CD4-positive, alpha-beta T cell treated with Interleukin-17A for 4 hours (primary cell): ENCODE results near the gene MRTFB.
"Not testable (repeated sequence)": the region's sequence is repeated elsewhere in the genome, so short reads cannot be mapped to it uniquely, and the experiment has no call there.

Experiments
- DNase-seq: peaks from one replicate; pipeline ENCODE4 v3.0.0-alpha.2; 2020; ENCODE audit warnings: mixed read lengths

The MRTFB gene, protein sequence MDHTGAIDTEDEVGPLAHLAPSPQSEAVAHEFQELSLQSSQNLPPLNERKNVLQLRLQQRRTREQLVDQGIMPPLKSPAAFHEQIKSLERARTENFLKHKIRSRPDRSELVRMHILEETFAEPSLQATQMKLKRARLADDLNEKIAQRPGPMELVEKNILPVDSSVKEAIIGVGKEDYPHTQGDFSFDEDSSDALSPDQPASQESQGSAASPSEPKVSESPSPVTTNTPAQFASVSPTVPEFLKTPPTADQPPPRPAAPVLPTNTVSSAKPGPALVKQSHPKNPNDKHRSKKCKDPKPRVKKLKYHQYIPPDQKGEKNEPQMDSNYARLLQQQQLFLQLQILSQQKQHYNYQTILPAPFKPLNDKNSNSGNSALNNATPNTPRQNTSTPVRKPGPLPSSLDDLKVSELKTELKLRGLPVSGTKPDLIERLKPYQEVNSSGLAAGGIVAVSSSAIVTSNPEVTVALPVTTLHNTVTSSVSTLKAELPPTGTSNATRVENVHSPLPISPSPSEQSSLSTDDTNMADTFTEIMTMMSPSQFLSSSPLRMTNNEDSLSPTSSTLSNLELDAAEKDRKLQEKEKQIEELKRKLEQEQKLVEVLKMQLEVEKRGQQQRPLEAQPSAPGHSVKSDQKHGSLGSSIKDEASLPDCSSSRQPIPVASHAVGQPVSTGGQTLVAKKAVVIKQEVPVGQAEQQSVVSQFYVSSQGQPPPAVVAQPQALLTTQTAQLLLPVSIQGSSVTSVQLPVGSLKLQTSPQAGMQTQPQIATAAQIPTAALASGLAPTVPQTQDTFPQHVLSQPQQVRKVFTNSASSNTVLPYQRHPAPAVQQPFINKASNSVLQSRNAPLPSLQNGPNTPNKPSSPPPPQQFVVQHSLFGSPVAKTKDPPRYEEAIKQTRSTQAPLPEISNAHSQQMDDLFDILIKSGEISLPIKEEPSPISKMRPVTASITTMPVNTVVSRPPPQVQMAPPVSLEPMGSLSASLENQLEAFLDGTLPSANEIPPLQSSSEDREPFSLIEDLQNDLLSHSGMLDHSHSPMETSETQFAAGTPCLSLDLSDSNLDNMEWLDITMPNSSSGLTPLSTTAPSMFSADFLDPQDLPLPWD

DNA sequence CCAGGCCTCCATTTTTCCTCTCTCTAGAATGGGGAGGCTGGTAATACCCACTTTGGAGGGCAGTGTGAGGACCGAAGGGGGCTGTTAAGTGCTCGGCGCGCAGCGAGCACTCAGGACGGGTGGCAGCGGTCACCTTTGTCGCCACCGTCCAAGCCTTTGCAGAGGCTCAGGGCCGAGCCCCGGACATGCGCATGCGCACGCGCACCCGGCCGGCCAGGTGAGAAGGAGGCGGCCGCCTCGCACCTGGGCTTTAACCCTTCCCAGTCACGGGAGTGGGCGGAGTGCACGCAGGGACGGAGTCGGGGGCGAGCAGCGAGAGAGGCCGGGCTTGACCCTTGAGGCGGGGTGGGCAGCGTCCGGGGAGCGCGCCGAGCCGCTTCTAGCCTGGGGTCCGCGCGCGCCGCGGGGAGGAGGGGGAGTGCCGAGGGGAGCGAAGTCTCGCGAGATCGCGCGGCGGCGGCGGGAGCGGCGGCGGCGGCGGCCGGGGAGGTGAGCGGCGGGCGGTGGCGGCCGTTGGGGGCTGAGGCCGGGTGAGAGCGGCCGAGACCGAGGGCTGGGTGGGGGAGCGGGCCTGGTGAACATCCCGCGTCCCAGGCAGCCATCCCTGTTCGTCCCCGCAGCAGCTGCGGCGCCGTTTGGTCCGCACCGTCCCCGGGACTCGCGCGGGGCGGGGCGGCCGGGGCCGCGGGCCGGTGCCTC is at the start of gene MRTFB:
MRTFB (plus strand) TSS at position 443 of the 699 bp plus-strand sequence. CDS start 69,288 bp downstream, outside the sequence.
- peak; percentile 85 for DNase-seq

DNA sequence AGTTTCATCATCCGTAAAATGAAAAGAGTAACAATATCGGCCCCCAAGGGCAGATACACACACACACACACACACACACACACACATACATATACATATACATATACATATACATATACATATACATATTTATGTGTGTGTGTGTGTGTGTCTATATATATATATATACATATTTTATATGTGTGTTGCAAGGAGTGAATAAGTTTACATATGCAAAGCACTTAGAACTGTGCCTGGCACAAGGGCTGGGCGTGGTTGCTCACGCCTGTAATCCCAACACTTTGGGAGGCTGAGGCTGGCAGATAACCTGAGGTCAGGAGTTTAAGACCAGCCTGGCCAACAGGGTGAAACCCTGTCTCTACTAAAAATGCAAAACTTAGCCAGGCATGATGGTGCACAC is 47.6 kb upstream of the MRTFB start:
- not testable (repeated sequence) for DNase-seq

DNA sequence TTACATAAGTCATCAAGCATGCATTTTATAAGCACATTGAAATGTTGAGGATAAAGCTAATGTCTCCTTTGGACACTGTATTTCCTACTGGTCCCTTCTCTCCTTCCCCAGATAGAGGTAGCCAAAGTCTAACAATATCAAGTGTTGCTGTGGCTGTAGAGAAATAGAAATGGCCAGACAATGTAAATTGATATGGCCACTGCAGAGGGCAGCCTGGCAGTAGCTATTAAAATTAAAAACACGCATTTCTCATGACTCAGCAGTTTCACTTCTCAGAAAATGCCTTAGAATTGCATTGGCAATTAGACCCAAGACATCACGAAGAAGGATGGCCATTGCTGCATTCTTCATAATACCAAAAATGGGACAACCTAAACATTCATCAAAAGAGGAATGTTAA is 46.8 kb upstream of the MRTFB start:
- DNase-seq, result no peak

DNA sequence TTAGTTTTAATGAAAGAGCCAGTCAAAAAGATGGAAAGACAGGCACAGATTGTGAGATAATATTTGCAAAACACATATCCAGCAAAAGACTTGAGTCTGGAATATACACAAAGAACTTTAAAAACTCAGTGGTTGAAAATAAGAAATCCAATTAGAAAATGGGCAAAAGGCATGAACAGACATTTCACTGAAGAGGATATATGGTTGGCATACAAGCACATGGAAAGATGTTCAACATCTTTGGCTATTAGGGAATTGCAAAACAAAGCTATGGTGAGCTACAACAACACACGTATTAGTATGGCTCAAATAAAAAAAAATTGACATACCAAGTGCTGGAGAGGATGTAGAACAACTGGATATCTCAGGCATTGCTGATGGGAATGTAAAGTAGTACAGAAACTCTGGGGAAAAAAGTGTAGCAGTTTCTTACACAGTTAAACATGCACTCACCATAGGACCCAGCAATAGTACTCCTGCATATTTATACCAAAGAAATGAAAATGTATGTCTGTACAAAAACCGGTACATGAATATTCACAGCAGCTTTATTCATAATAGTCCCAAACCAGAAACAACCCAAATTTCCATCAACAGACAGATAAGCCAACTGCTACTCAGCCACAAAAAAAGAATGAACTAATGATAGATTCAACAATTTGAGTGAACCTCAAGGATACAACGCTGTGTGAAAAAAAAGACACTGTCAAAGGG is 44.4 kb upstream of the MRTFB start:
- DNase-seq, result no peak

DNA sequence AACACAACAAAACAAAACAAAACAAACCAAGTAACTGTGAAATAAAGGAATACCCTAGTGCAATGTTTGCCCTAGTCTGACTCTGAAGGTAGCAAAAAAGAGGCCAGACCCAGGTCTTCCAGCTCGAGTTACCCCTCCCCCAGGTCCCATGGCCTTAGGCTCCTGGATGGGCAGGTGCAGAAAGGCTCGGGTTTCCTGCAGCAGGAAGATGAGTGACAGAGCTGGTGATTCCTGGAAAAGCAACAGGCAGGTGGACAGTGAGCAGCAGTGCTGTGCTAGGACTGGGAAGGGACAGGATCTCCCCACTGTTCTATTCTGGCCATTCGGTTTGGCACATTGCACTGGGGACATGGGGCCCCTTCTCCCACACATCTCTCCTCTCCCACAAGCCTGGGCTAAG is 42.9 kb upstream of the MRTFB start:
- DNase-seq, result no peak

DNA sequence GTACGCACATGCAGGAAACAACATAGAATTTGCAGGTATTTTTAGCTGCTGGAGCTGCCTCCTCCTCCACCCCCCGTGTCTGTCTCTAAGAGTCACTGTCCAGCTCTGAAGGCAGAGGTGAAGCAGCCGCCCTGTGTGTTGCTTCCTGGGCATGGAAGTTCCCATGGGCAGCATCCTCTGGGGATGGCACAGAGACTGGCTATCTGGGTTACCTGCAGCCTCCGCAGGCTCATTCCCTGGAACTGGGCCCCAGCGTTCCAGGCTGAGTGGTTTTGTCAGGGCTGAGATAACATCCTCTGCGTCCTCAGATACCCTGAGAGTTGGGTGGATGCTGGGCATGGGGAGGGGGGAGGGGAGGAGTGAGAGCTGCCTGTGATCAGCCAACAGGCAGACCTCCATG is 41.5 kb upstream of the MRTFB start:
- no peak for DNase-seq

DNA sequence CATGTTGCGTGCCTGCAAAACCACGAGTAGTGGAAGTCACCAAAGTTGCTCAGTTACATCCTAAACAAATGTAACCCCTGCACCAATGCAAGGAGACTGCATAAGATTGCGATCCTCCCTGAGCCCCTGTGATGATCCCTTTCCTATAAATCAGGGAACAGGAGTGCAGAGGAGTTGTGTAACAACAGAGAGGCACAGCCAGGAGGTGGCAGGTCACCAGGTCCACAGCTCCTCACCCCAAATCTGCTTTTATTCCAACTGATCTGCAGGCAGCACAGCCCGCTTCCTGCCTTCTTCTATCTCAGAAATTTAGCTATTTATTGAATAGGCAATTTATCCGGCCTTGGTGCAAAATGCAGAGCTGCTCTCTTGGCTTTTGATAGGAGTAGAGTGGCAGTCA is 36.0 kb upstream of the MRTFB start:
- DNase-seq, result no peak

DNA sequence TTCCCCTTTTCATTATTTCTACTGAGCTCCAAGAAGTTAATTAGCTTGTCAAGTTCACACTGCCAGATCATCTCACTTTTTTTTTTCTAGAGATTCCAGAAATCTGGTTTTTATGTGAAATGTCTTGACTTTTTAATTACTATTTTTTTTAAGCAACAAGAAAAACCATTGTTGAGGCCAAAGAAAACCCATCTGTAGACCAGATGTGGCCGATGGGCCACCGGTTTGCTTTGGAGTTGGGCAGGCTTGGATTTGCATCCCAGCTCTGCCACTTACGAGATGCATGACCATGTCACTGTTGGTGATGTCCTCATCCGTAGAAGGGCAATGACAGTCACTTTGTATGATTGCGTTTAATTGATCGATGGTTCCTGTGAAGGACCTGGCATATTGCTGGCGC is 34.2 kb upstream of the MRTFB start:
- DNase-seq, result no peak

DNA sequence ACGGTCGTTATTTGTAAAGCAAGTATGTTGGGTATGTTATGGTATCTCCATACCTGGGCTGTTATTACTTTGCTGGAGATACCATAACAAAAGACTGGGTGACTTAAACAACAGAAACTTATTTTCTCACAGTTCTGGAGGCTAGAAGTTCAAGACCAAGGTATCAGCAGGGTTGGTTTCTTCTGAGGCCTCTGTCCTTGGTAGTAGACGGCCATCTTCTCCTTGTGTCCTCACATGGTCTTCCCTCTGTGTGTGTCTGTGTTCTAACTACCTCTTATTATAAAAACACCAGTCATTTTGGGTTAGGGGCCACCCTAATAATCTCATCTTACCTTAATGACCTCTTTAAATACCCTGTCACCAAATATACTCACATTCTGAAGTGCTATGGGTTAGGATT is 33.2 kb upstream of the MRTFB start:
- no peak for DNase-seq

DNA sequence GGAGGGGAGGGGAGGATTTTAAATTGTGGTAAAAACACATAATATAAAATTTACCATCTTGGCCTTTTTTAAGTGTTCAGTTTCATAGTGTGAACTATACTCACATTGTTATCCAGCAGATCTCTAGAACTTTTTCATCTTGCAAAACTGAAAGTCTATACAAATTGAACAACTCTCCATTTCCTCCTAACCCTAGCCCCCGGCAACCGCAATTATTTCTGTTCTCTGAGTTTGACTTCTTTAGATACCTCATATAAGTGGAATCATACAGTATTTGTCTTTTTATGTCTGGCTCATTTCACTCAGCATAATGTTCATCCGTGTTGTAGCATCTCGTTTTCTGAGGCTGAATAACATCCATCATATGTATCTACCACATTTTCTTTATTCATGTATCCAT is 30.0 kb upstream of the MRTFB start:
- no peak for DNase-seq

DNA sequence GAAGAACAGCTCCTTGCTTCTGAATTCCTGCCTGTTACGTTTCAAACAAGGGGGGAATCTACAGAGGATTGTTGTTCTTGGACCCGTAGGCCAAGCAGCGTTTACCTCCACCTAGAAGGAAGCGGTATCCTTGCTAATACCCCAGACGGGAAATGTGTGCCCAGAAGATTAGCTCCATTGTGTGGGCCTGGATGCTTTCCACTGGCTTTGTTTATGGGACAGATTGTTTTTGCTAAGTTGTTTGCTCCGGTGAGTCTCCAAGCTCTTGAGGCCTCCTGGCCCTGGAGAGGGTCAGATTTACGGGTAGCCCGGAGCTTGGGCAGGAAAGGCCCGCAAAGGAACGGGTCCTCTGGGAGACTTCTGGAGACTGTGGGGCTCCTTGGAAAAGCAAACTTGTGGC is 28.4 kb upstream of the MRTFB start:
- DNase-seq, result no peak

DNA sequence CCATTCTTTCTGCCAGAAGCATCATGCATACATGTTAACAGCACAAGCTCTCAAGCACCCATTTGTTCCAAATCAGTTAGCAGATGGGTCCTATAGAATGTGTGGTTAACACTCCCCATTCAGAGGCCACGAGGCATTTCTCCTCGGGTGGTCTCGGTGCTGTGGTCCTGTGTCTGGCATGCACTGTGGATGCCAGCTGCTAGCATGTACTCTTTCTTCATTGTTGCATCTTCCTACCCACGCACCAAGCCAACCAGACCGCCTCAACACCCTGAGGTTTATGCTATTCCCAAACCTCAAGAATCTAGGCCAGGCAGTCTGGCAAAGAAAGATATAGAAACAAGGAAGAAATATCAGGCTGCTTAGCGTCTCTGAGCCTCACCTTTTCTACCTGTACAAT is 27.8 kb upstream of the MRTFB start:
- no peak for DNase-seq

DNA sequence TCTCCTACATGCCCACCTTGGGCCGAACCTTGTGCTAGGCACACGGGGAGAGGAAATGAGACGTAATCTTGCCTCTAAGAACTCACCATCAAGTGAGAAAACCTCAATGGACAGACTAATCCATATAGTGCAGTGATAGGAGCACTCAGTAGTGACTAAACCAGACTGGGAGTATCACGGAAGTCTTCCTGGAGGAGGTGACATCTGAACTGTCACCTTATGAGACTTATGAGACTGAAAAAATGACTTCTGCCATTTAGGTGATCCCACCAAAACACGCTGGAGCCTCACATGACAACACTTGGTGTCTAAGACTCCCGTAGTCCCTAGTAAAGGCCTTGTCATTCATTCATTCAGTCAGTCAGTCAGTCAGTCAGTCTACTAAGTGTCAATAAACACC is 27.3 kb upstream of the MRTFB start:
- no peak for DNase-seq

DNA sequence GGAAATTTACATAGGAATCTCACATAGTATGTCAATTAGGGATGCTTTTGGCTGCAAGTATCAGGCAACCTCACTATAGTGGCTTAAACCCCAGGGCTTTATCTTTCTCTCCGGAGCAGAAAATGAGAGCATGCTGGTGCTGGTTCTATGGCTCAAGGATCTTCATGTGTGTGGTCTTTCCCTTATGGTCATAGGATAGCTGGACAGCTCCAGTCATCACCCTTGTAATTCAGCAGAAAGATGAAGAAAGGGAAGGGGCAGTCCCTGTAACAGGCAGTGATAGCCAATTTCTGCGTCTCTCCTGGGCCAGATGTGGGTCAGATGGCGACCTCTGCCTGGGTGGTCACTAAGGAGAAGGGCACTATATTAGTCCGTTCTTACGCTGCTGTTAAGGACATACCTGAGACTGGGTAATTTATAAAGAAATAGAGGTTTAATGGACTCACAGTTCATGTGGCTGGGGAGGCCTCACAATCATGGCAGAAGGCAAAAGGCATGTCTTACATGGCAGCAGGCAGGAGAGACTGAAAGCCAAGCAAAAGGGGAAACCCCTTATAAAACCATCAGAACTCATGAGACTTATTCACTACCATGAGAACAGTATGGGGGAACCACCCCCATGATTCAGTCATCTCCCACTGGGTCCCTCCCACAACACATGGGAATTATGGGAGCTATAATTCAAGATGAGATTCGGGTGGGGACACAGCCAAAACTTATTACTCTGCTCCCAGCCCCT is 23.8 kb upstream of the MRTFB start:
- not testable (repeated sequence) for DNase-seq

DNA sequence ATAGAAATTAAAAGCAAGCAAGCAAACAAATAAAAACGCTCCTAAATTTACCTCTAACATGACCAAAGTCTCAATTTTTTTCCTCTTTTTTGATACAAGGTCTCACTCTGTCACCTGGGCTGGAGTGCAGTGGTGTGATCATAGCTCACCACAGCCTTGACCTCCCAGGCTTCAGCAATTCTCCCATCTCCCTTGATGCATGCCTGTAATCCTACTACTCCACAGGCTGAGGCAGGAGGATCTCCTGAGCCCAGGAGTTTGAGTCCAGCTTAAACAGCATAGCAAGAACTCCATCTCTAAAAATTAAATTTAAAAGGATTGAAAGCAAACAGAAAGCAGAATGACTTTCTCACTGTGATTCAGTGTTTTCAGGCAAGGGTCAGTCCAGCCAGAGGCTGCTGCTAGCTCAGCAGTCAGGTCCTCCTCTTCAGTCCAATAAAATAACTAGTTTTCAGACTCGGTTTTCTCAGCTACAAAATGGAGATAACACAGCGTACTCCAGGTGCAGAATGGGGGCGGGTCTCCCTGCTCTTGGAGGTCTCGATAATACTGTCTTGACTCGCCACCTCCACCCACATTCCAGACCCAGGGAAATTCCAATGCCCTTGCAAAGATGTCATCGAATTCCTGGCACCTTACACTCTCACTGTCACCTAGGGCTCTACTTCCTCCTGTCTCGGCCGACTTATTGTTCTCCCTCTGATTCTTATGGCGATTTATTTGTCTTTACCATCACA is 20.7 kb upstream of the MRTFB start:
- no peak for DNase-seq

DNA sequence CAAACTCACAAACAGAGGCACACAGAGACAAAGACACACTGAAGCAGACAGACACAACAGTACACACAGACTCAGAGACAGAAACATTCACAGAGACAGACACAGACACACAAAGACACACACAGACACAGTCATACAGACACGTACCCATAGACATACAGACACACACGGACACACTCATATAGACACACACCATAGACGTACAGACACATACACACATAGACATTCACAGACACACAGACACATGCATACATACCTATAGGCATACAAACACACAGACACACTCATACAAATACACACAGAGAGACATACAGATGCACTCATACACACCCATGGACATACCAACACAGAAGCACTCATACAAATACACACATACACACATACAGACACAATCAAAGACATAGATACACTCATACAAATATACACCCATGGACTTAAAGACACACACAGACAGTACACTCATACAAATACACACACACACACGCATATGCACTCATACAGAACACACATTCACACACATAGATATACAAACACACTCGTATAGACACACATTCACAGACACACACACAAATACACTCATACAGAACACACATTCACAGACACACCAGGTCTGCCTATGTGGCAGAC is 19.9 kb upstream of the MRTFB start:
- DNase-seq, result no peak

DNA sequence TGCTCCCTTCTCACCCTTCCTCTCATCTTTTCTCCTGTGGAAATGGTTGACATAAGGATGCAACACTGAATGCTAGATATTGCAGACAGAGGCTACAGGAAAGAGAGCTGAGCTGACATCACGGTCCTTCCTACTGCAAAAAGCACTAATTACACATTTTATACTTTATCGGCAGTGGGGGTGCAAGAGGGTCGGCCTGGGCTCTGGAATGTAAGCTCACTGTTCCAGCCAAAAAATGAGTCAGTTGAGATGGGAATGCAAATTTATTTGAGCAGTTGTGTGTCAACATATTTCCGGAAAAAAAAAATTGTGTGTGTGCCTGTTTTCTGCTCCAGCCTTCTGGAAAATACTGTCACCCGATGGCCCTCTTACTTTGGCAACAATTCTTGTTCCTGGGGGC is 14.1 kb upstream of the MRTFB start:
- DNase-seq, result no peak

DNA sequence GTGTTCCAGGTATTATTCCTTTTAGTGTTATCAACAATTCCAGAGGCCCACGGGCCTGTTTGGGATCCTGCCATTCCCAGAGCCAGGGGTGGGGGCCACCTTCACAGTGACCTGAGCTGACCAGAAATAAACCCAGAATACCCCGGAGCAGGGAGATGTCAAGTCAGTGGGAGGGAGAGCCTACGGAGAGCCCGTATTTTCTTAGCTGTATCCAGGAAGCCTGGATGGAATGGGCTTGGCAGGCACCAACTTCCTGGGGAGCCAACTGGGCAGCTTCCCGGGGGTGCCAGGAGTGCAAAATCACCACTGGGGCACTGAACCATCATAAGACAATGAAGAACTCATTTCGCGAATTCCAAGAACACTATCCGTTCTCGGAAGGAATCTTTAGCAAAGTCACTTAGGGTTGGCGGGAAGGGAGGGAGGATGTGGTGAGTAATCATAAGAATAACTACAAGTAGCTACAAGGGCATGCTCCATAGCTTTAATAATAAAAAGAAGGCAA is 13.2 kb upstream of the MRTFB start:
- DNase-seq, result no peak

DNA sequence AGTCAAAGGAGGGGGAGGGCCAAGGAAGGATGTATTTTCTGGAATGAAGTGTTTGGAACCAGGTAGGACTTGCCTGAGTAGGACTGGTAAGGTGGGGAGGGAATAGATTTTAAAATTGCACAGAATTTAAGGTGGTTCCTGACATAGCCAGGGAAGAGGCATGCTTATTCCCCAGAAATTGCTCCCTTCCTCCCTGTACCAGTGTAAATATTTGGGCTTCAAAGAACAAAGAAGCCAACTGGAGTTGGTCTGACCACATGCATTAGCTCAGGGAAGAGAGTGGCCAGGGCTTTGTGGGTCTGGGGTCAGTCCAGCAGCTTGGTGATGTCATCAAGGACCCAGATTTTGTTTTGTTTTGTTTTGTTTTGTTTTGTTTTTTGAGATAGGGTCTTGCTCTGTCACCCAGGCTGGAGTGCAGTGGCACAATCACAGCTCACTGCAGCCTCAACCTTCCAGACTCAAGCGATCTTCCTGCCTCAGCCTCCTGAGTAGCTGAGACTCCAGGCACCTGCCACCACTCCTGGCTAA is 9.3 kb upstream of the MRTFB start:
- DNase-seq, result no peak

DNA sequence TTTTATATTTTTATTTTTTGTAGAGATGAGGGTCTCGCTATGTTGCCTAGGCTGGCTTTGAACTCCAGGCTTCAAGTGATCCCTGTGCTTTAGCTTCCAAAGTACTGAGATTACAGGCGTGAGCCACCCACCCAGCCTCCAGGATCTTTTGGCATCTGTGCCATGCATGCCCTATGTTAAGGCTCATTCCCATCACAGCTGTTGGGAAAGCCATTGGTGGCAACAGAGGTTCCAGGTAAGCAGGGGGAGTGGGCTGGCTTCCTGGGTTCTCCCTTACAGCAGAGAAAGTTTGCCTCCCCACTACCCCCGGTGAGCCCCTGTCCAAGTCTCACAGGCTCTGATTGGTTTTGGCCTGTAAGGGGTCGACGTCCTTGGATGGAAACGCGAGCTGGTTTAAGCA is 8.9 kb upstream of the MRTFB start:
- DNase-seq, result no peak
